Measurements from ENCODE around the gene STAT2.
A peak's percentile ranks its signal among the peaks of the same experiment; 100 is the strongest.
"Not testable (repeated sequence)": the region's sequence is repeated elsewhere in the genome, so short reads cannot be mapped to it uniquely, and the experiment has no call there.

STAT2 gene

DNA sequence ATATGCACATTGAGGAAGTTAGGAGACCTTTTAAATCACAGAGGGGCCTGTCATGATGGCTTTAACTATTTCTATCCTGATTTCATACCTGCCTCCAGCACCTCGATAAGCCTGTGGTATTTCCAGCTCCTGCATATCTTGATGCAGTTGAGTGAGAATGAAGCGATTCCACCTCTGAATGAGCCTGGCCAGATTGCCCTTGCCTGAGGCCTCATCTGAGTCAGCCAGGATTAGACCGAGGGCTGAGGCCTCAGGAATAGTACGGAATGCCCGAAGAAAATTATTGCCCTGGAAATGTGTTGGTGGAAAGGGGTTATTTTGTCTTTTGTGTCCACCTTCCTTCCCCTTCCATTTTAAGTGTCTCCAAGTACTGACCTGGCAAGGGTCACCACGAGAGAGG lies 35.7 kb downstream of the STAT2 start:
- H3K27ac Mint-ChIP-seq, result no peak overlapping the region
- H3K36me3 Mint-ChIP-seq (ENCODE audit: low read depth), result peaks cover 32% of the 10 kb centered on the region
- H3K27me3 Mint-ChIP-seq (ENCODE audit: low read depth), result no peaks in the 10 kb centered on the region
- no peaks in the 10 kb centered on the region for H3K9me3 Mint-ChIP-seq
- no peak overlapping the region for H3K4me3 Mint-ChIP-seq
- H3K4me1 Mint-ChIP-seq (ENCODE audit: low read depth), result peaks cover 1% of the 10 kb centered on the region

- H3K4me3 Mint-ChIP-seq; H3K4me1 Mint-ChIP-seq (ENCODE audit: low read depth); H3K9me3 Mint-ChIP-seq; H3K27ac Mint-ChIP-seq; H3K27me3 Mint-ChIP-seq (ENCODE audit: low read depth): not testable (repeated sequence)
- peaks cover 24% of the 10 kb centered on the region for H3K36me3 Mint-ChIP-seq (ENCODE audit: low read depth)
These were observed 38.3 kb downstream of the STAT2 start for GRCh38 chr12:56321610-56322009.

GRCh38 chr12:56321027-56321426 lies 38.9 kb downstream of the STAT2 start:
- Mint-ChIP-seq H3K27ac (no peak overlapping the region), H3K4me3 (no peak overlapping the region)

DNA sequence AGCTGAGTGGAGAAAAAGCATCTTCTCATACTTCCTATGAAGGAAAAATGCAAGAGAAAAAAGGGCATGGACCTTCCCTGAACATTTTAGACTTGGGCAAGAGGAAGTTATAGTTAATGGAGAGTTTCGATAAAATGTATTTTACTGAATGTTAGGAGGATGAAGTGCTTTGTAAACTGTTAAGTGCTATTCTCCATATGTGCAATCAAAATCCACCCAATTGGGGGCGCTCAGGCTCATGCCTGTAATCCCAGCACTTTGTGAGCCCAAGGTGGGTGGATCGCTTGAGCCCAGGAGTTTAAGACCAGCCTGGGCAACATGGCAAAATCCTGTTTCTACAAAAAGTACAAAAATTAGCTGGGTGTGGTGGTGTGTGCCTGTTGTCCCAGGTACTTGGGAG lies 42.2 kb downstream of the STAT2 start:
- H3K27me3 Mint-ChIP-seq (ENCODE audit: low read depth), result no peaks in the 10 kb centered on the region
- peaks cover 15% of the 10 kb centered on the region for H3K4me1 Mint-ChIP-seq (ENCODE audit: low read depth)
- no peaks in the 10 kb centered on the region for H3K9me3 Mint-ChIP-seq
- H3K4me3 Mint-ChIP-seq, result no peak overlapping the region
- peaks cover 8% of the 10 kb centered on the region for H3K36me3 Mint-ChIP-seq (ENCODE audit: low read depth)
- H3K27ac Mint-ChIP-seq, result no peak overlapping the region

More at GRCh38 chr12:56321027-56321426, 38.9 kb downstream of the STAT2 start:
- H3K9me3 Mint-ChIP-seq, result no peaks in the 10 kb centered on the region
- peaks cover 20% of the 10 kb centered on the region for H3K36me3 Mint-ChIP-seq (ENCODE audit: low read depth)
- peaks cover 8% of the 10 kb centered on the region for H3K4me1 Mint-ChIP-seq (ENCODE audit: low read depth)
- no peaks in the 10 kb centered on the region for H3K27me3 Mint-ChIP-seq (ENCODE audit: low read depth)

GRCh38 chr12:56315622-56316473 lies 44.1 kb downstream of the STAT2 start, which contains the start of gene CNPY2:
TSS of gene CNPY2 (minus strand) at chr12:56315988. CDS start at chr12:56315217, 771 bp downstream.
- H3K27ac Mint-ChIP-seq, result peak within 1 kb of the TSS; percentile 96
- no peaks in the 10 kb centered on the region for H3K27me3 Mint-ChIP-seq (ENCODE audit: low read depth)
- peaks cover 13% of the 10 kb centered on the region for H3K36me3 Mint-ChIP-seq (ENCODE audit: low read depth)
- H3K9me3 Mint-ChIP-seq, result no peaks in the 10 kb centered on the region
- peaks cover 18% of the 10 kb centered on the region for H3K4me1 Mint-ChIP-seq (ENCODE audit: low read depth)
- peak within 1 kb of the TSS; percentile 93 for H3K4me3 Mint-ChIP-seq

- H3K27ac Mint-ChIP-seq, result peak overlapping the region; percentile 96
- H3K9me3 Mint-ChIP-seq, result no peaks in the 10 kb centered on the region
- peaks cover 15% of the 10 kb centered on the region for H3K36me3 Mint-ChIP-seq (ENCODE audit: low read depth)
- no peaks in the 10 kb centered on the region for H3K27me3 Mint-ChIP-seq (ENCODE audit: low read depth)
- peak overlapping the region; percentile 93 for H3K4me3 Mint-ChIP-seq
- peaks cover 18% of the 10 kb centered on the region for H3K4me1 Mint-ChIP-seq (ENCODE audit: low read depth)
These were observed 44.7 kb downstream of the STAT2 start for GRCh38 chr12:56315249-56315621.

- Mint-ChIP-seq H3K4me3 (no peak overlapping the region), H3K27me3 (ENCODE audit: low read depth) (no peaks in the 10 kb centered on the region), H3K4me1 (ENCODE audit: low read depth) (peaks cover 10% of the 10 kb centered on the region), H3K36me3 (ENCODE audit: low read depth) (peaks cover 19% of the 10 kb centered on the region), H3K27ac (no peak overlapping the region), H3K9me3 (no peaks in the 10 kb centered on the region)
These were observed 48.9 kb downstream of the STAT2 start for GRCh38 chr12:56311003-56311402.

- peaks cover 19% of the 10 kb centered on the region for H3K36me3 Mint-ChIP-seq (ENCODE audit: low read depth)
- H3K4me1 Mint-ChIP-seq (ENCODE audit: low read depth), result peaks cover 3% of the 10 kb centered on the region
- no peaks in the 10 kb centered on the region for H3K9me3 Mint-ChIP-seq
- no peaks in the 10 kb centered on the region for H3K27me3 Mint-ChIP-seq (ENCODE audit: low read depth)
- H3K4me3 Mint-ChIP-seq, result no peak overlapping the region
- H3K27ac Mint-ChIP-seq, result no peak overlapping the region
These were observed 51.2 kb downstream of the STAT2 start for GRCh38 chr12:56308714-56309113.

- Mint-ChIP-seq H3K4me3 (no peak overlapping the region), H3K27ac (no peak overlapping the region), H3K36me3 (ENCODE audit: low read depth) (peaks cover 19% of the 10 kb centered on the region), H3K9me3 (no peaks in the 10 kb centered on the region), H3K4me1 (ENCODE audit: low read depth) (peaks cover 3% of the 10 kb centered on the region), H3K27me3 (ENCODE audit: low read depth) (no peaks in the 10 kb centered on the region)
These were observed 52.5 kb downstream of the STAT2 start for GRCh38 chr12:56307221-56307965.

DNA sequence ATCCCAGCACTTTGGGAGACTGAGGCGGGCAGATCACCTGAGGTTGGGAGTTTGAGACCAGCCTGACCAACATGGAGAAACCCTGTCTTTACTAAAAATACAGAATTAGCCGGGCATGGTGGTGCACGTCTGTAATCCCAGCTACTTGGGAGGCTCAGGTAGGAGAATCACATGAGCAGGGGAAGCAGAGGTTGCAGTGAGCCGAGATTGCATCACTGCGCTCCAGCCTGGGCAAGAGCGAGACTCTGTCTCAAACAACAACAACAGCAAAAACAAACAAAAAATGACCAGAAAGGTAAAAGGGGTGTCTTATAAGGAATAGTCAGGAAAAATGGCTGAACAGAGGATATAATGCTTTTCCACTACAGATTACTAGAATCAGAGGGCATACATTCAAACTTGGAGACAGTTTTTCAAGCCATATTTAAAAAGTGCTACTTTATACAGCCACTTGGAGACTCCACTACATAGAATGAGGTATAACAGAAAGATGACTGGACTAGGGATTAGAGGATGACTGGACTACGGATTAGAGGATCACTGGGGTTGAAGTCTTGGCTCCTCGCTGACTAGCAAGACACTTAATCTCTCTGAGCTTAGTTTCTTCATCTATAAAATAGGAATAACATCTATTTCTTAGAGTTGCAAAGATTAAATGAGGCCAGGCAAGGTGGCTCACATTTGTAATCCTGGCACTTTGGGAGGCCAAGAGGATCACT lies 54.9 kb downstream of the STAT2 start:
- H3K4me1 Mint-ChIP-seq (ENCODE audit: low read depth), result peaks cover 19% of the 10 kb centered on the region
- H3K4me3 Mint-ChIP-seq, result no peak overlapping the region
- no peak overlapping the region for H3K27ac Mint-ChIP-seq
- H3K9me3 Mint-ChIP-seq, result no peaks in the 10 kb centered on the region
- peaks cover 14% of the 10 kb centered on the region for H3K36me3 Mint-ChIP-seq (ENCODE audit: low read depth)
- no peaks in the 10 kb centered on the region for H3K27me3 Mint-ChIP-seq (ENCODE audit: low read depth)

GRCh38 chr12:56304276-56304675 lies 55.6 kb downstream of the STAT2 start:
- Mint-ChIP-seq H3K4me3 (no peak overlapping the region), H3K4me1 (ENCODE audit: low read depth) (peaks cover 19% of the 10 kb centered on the region), H3K27me3 (ENCODE audit: low read depth) (no peaks in the 10 kb centered on the region), H3K9me3 (no peaks in the 10 kb centered on the region), H3K36me3 (ENCODE audit: low read depth) (peaks cover 10% of the 10 kb centered on the region), H3K27ac (no peak overlapping the region)

DNA sequence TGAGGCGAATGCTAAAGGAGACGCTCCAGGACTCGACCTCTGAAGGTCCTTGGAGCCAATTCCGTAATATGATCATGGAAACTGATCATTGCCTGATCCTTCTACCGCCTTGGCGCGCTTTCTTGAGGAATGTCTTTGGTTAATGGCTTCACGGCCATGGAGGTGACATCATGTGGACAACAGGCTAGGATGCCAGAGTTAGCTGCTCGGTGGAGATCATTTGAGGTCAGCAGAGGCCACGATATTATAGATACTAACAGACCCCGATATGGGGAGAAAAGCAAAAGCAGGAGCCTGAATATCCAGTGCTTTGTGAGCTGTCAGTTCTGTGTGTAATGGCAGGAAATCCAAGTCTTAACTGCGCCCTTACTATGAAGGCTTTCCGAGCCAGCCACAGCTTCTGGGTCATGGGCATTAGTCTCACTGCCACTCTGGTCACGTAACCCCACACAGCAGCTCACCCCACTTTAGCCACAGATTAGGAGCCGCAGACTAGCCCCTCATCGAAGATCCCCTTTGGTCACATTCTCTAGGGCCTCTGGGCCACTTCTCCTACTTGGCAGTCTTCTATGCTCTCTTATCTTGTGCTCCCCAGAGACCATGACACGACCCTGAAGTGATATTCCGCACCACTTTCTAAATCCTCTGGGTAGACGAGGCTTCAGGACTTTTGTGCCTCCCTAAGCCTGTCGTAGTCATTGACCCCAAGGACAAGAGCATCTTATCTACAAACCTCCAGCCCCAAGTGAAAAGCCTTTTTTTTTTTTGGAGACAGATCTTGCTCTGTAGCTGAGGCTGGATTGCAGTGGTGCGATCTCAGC lies 59.1 kb downstream of the STAT2 start:
- Mint-ChIP-seq H3K36me3 (ENCODE audit: low read depth) (peaks cover 17% of the 10 kb centered on the region), H3K4me1 (ENCODE audit: low read depth) (peaks cover 36% of the 10 kb centered on the region), H3K4me3 (peak overlapping the region; percentile 96), H3K9me3 (no peaks in the 10 kb centered on the region), H3K27me3 (ENCODE audit: low read depth) (no peaks in the 10 kb centered on the region), H3K27ac (peak overlapping the region; percentile 91)

GRCh38 chr12:56299853-56300643 lies 59.9 kb downstream of the STAT2 start, which contains the start of gene CS:
TSS of gene CS (minus strand) at chr12:56300330. CDS start at chr12:56300201, 129 bp downstream.
- Mint-ChIP-seq H3K9me3 (no peaks in the 10 kb centered on the region), H3K4me1 (ENCODE audit: low read depth) (peaks cover 36% of the 10 kb centered on the region), H3K4me3 (peak within 1 kb of the TSS; percentile 96), H3K27me3 (ENCODE audit: low read depth) (no peaks in the 10 kb centered on the region), H3K36me3 (ENCODE audit: low read depth) (peaks cover 15% of the 10 kb centered on the region), H3K27ac (peak within 1 kb of the TSS; percentile 91)
